GM12891 (cell line): ENCODE results near the gene BNC2.

Source experiments
- DNase-seq: peaks from one replicate; pipeline ENCODE4 v3.0.0; 2011; ENCODE audit warnings: low spot score; ENCODE audit not compliant: insufficient read length
- FAIRE-seq: peaks from 2 replicates; lab custom pipeline; 2011; peaks lifted over from hg19 to GRCh38; lab: Jason Lieb, UNC
- PAX5 ChIP-seq: IDR thresholded peaks from 2 replicates; pipeline ENCODE4 v1.6.1; 2011; ENCODE audit warnings: low read length, moderate library complexity, mild to moderate bottlenecking; ENCODE audit not compliant: insufficient read depth, severe bottlenecking
- POLR2A ChIP-seq: IDR thresholded peaks from 2 replicates; pipeline ENCODE4 v1.6.1; 2011; ENCODE audit warnings: low read depth, low read length, control low read depth
- POLR2AphosphoS5 ChIP-seq: IDR thresholded peaks from 2 replicates; pipeline ENCODE4 v1.6.1; 2011; ENCODE audit warnings: low read depth, low read length, control low read depth
- POU2F2 ChIP-seq: IDR thresholded peaks from 2 replicates; pipeline ENCODE4 v1.6.1; 2011; ENCODE audit warnings: low read depth, mild to moderate bottlenecking, control low read depth, low read length, moderate library complexity
- SPI1 ChIP-seq: IDR thresholded peaks from 2 replicates; pipeline ENCODE4 v1.6.1; 2011; ENCODE audit warnings: low read depth, low read length, control low read depth
- TAF1 ChIP-seq: IDR thresholded peaks from 2 replicates; pipeline ENCODE4 v1.6.1; 2011; ENCODE audit warnings: low read depth, low read length, control low read depth

Gene BNC2

DNA sequence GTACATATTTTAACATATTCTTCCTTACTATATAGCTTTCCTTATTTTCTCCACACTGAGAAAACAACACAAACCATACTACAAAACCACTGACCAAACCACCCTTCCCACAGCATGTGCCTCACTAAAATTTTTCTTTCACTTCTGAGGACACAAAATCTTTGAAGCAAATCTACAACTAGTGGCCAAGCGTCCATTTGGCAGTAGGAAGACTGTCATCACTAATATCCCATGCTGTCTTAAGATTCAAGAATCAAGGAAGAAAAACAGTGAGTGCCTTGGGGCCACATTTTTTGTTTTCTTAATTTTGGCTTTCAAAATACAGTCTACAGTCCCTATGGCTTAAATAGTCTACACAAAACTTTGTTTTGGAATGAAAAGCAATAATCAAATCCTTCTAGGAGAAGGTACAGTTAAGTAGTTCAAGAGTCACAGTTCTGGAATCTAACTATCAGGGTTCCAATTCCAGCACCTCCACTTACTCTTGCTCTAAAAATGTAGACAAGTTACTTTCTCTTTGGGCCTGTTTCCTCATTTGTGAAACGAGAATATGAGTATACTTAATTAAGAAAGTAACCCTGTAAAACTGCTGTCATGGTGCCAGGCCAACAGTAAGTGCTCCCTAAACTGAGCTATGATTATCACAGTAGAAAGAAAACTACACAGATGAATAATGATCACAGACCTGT is 227.9 kb downstream of the BNC2 start:
- FAIRE-seq (no peak), DNase-seq (no peak)
- no peak for TF ChIP-seq POLR2AphosphoS5
- TF ChIP-seq POLR2A, result no peak
- no peak for TF ChIP-seq POU2F2
- TF ChIP-seq PAX5, result no peak
- TF ChIP-seq TAF1, result no peak
- no peak for TF ChIP-seq SPI1

GRCh38 chr9:16640649-16641048 is 229.8 kb downstream of the BNC2 start:
- TF ChIP-seq POLR2A, result no peak
- TF ChIP-seq POLR2AphosphoS5, result no peak
- no peak for TF ChIP-seq PAX5
- no peak for TF ChIP-seq SPI1
- TF ChIP-seq POU2F2, result no peak
- no peak for TF ChIP-seq TAF1
- FAIRE-seq, result no peak
- no peak for DNase-seq

DNA sequence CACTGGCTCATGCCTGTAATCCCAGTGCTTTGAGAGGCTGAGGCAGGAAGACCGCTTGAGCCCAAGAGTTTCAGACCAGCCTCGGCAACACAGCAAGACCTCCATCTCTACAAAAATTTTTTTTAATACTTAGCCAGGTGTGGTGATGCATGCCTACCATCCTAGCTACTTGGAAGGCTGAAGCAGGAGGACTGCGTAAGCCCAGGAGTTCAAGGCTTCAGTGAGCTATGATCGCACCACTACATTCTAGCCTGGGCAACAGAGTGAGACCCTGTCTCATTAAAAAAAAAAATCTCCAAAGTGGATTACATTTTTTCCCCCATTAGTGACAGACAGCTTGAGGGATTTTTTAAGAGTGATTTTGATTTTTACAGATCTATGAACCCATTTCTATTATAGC is 230.8 kb downstream of the BNC2 start:
- no peak for TF ChIP-seq SPI1
- no peak for FAIRE-seq
- DNase-seq, result no peak

DNA sequence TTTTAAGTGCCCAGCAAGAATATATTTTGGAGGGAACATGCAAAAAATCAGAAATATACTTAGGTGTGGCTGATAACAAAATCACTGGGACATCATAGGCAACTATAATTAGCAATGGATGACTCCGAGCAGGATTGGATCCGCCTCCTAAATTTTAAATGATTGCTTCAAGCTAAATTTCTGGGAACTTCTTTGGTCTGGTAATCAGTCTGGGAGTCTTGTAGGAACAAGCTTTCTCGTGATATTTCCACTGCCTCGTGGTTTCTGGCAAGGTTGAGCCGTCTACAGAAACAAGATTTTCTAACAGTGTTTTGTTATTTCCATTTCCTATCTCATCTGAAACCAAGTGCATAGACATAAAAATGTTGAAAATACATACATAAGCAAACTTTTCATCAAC is 232.6 kb downstream of the BNC2 start:
- DNase-seq (no peak), FAIRE-seq (no peak)
- TF ChIP-seq POLR2A, result no peak
- TF ChIP-seq POLR2AphosphoS5, result no peak
- no peak for TF ChIP-seq POU2F2
- no peak for TF ChIP-seq PAX5
- no peak for TF ChIP-seq TAF1
- TF ChIP-seq SPI1, result no peak

GRCh38 chr9:16637218-16637617 is 233.3 kb downstream of the BNC2 start:
- DNase-seq, result no peak
- FAIRE-seq, result no peak
- TF ChIP-seq SPI1 (no peak), TAF1 (no peak), PAX5 (no peak), POLR2AphosphoS5 (no peak), POLR2A (no peak), POU2F2 (no peak)

- DNase-seq (no peak), FAIRE-seq (no peak)
- TF ChIP-seq POLR2A (no peak), PAX5 (no peak), SPI1 (no peak), POLR2AphosphoS5 (no peak), POU2F2 (no peak), TAF1 (no peak)
Measured at GRCh38 chr9:16633794-16634193, 236.7 kb downstream of the BNC2 start.

DNA sequence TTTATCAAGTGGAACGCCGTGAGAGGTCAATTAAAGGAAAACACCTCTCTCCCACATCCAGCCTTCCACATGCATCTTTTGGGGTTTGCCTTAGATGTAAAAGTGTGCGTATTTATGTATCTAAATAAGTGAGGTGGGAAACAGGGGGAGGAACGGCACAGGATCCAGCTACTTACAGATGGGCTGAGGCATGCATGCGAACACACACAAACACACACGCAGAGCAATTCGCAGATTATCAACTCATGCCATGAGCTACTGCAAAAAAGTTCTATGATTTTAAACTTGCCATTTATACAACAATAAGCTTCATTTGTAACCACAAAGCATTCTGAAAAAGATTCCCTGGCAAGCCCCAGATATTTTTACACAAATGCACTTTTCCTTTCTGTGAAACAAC is 242.1 kb downstream of the BNC2 start:
- no peak for DNase-seq
- TF ChIP-seq SPI1 (no peak), POLR2AphosphoS5 (no peak), TAF1 (no peak), POU2F2 (no peak), PAX5 (no peak), POLR2A (no peak)
- no peak for FAIRE-seq

GRCh38 chr9:16627967-16628366 is 242.5 kb downstream of the BNC2 start:
- no peak for FAIRE-seq
- DNase-seq, result no peak
- TF ChIP-seq PAX5 (no peak), SPI1 (no peak), TAF1 (no peak), POLR2A (no peak), POU2F2 (no peak), POLR2AphosphoS5 (no peak)

GRCh38 chr9:16627521-16627920 is 242.9 kb downstream of the BNC2 start:
- DNase-seq (no peak), FAIRE-seq (no peak)

GRCh38 chr9:16626577-16627130 is 243.8 kb downstream of the BNC2 start:
- DNase-seq (no peak), FAIRE-seq (no peak)
- TF ChIP-seq SPI1 (no peak), TAF1 (no peak), POLR2A (no peak), POLR2AphosphoS5 (no peak), POU2F2 (no peak), PAX5 (no peak)

More at GRCh38 chr9:16627521-16627920, 242.9 kb downstream of the BNC2 start:
- TF ChIP-seq POLR2AphosphoS5 (no peak), PAX5 (no peak), POLR2A (no peak), TAF1 (no peak), POU2F2 (no peak), SPI1 (no peak)
